ENCODE data around the gene SLC51A.

DNA sequence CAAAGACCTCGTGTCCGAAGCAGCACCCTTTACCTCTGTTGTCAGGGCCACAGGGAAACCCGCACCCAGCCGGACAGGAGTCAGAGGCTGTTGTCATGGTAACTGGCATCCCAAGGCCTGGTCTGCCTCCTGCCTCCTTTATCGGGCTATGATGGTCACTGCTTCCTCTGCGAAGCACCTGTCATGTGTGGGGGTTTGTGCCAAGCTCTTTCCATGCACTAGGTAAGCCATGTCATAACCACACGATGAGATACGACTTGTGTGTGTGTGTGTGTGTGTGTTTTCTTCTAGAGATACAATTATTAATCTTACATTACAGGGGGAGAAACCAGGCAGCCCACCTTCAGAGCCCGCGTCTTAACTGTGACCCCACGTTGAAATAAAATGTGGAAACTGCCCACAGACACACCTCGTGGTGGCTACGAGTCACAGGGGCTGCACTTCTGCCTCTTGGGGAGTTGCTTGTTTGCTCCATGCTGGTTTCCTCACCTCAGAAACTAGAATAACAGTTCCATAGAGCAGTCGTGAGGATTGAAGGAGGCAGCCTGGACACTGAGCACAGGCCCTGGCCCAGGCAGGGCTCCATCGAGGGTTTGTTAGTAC is 23.1 kb upstream of the SLC51A start:
- TF ChIP-seq, protein P1, sequence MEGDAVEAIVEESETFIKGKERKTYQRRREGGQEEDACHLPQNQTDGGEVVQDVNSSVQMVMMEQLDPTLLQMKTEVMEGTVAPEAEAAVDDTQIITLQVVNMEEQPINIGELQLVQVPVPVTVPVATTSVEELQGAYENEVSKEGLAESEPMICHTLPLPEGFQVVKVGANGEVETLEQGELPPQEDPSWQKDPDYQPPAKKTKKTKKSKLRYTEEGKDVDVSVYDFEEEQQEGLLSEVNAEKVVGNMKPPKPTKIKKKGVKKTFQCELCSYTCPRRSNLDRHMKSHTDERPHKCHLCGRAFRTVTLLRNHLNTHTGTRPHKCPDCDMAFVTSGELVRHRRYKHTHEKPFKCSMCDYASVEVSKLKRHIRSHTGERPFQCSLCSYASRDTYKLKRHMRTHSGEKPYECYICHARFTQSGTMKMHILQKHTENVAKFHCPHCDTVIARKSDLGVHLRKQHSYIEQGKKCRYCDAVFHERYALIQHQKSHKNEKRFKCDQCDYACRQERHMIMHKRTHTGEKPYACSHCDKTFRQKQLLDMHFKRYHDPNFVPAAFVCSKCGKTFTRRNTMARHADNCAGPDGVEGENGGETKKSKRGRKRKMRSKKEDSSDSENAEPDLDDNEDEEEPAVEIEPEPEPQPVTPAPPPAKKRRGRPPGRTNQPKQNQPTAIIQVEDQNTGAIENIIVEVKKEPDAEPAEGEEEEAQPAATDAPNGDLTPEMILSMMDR (IDR thresholded peaks at IDR 0.05), result no peak
- TF ChIP-seq POLR2A (IDR thresholded peaks at IDR 0.05), result no peak
